Measurements from ENCODE around the gene RNASE11.

DNA sequence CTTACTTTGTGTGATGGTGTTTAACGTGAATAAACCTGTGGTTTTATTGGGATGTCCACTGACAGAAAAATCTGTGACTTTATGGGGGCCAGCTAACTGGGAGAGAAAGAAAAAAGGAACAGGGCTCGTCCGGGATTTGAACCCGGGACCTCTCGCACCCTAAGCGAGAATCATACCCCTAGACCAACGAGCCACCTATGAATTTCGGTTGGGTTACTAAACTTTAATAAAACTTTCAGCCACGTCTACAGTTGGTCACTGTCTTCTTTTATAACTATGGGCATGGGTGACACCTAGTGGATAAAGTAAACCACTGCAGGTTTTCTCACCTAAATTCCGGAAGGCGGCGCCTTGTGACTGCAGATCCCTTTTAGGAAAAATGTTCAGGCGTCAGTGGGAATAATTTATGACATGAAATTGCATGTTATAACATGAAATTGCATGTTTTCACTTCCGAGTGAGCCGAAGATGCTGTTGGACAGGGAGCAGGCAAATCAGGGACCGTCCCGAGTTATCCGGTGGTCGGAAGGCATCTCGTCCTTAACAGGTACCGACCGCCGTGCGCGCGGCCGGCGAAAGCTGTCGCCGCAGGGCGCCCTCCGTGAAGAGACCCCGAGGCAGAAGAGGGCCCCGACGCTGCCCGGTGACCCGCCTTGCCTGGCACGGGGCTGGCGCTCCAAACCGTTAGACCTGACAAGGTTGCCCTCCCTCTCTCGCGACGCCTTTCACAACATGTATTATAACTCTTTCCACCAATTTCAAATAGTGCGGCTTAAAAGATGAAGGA is 21.6 kb upstream of the RNASE11 start:
- TF ChIP-seq MAX (IDR thresholded peaks at IDR 0.05) = no peak
- TF ChIP-seq, protein P1, sequence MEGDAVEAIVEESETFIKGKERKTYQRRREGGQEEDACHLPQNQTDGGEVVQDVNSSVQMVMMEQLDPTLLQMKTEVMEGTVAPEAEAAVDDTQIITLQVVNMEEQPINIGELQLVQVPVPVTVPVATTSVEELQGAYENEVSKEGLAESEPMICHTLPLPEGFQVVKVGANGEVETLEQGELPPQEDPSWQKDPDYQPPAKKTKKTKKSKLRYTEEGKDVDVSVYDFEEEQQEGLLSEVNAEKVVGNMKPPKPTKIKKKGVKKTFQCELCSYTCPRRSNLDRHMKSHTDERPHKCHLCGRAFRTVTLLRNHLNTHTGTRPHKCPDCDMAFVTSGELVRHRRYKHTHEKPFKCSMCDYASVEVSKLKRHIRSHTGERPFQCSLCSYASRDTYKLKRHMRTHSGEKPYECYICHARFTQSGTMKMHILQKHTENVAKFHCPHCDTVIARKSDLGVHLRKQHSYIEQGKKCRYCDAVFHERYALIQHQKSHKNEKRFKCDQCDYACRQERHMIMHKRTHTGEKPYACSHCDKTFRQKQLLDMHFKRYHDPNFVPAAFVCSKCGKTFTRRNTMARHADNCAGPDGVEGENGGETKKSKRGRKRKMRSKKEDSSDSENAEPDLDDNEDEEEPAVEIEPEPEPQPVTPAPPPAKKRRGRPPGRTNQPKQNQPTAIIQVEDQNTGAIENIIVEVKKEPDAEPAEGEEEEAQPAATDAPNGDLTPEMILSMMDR (IDR thresholded peaks at IDR 0.05; ENCODE audit: low read depth, low read length, missing input control) = peak; percentile 99
- TF ChIP-seq TAF1 (conservative IDR thresholded peaks at IDR 0.05) = no peak
- TF ChIP-seq, protein P2, sequence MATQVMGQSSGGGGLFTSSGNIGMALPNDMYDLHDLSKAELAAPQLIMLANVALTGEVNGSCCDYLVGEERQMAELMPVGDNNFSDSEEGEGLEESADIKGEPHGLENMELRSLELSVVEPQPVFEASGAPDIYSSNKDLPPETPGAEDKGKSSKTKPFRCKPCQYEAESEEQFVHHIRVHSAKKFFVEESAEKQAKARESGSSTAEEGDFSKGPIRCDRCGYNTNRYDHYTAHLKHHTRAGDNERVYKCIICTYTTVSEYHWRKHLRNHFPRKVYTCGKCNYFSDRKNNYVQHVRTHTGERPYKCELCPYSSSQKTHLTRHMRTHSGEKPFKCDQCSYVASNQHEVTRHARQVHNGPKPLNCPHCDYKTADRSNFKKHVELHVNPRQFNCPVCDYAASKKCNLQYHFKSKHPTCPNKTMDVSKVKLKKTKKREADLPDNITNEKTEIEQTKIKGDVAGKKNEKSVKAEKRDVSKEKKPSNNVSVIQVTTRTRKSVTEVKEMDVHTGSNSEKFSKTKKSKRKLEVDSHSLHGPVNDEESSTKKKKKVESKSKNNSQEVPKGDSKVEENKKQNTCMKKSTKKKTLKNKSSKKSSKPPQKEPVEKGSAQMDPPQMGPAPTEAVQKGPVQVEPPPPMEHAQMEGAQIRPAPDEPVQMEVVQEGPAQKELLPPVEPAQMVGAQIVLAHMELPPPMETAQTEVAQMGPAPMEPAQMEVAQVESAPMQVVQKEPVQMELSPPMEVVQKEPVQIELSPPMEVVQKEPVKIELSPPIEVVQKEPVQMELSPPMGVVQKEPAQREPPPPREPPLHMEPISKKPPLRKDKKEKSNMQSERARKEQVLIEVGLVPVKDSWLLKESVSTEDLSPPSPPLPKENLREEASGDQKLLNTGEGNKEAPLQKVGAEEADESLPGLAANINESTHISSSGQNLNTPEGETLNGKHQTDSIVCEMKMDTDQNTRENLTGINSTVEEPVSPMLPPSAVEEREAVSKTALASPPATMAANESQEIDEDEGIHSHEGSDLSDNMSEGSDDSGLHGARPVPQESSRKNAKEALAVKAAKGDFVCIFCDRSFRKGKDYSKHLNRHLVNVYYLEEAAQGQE (IDR thresholded peaks at IDR 0.05) = peak; percentile 43
- TF ChIP-seq EGR1 (IDR thresholded peaks at IDR 0.05; ENCODE audit: low read depth in 2 of 2) = no peak
- TF ChIP-seq RXRA (IDR thresholded peaks at IDR 0.05) = peak in 1 of 2 donors; percentile 27
- TF ChIP-seq JUND (IDR thresholded peaks at IDR 0.05) = peak in 1 of 2 donors; percentile 34
- peak; percentile 29 for TF ChIP-seq FOXA2 (IDR thresholded peaks at IDR 0.05)
- TF ChIP-seq YY1 (IDR thresholded peaks at IDR 0.05) = peak; percentile 46
- TF ChIP-seq ZBTB33 (IDR thresholded peaks at IDR 0.05) = peak; percentile 15
- no peak for TF ChIP-seq GABPA (IDR thresholded peaks at IDR 0.05 in 1 of 2, conservative IDR thresholded peaks at IDR 0.05 in 1 of 2)
- TF ChIP-seq, protein P3, sequence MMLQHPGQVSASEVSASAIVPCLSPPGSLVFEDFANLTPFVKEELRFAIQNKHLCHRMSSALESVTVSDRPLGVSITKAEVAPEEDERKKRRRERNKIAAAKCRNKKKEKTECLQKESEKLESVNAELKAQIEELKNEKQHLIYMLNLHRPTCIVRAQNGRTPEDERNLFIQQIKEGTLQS (IDR thresholded peaks at IDR 0.05) = peak; percentile 99
- peak; percentile 94 to 98 for TF ChIP-seq RAD21 (IDR thresholded peaks at IDR 0.05)
- TF ChIP-seq HNF4G (IDR thresholded peaks at IDR 0.05) = no peak

Measured in liver (tissue), 3 donors.